OCI-LY1 (cell line): ENCODE data around the gene SPATS2L.

ENCODE experiments used
- H2AFZ ChIP-seq: fragments of 200-600 bp; sonication (generic), shearing (Covaris generic); 2 replicates; pipeline ENCODE4 v1.6.0; 2014; ENCODE audit warnings: antibody characterized with exemption, mild to moderate bottlenecking, low read length
- H3F3A ChIP-seq: fragments of 200-600 bp; sonication (generic), shearing (Covaris generic); 2 replicates; pipeline ENCODE4 v1.6.0; 2014; ENCODE audit warnings: mild to moderate bottlenecking, antibody characterized with exemption, low read length, moderate library complexity; ENCODE audit not compliant: insufficient read depth
- H3K27ac ChIP-seq: fragments of 200-600 bp; sonication (generic); 2 replicates; pipeline ENCODE4 v1.5.1; 2014; ENCODE audit warnings: low read length, mixed run types, mild to moderate bottlenecking, low read depth; ENCODE audit not compliant: poor library complexity, severe bottlenecking
- H3K27me3 ChIP-seq: fragments of 200-600 bp; sonication (generic); 2 replicates; pipeline ENCODE4 v1.6.0; 2014; ENCODE audit warnings: antibody characterized with exemption, mild to moderate bottlenecking, low read length, moderate library complexity; ENCODE audit not compliant: insufficient read depth
- H3K36me3 ChIP-seq: fragments of 200-600 bp; sonication (generic); 2 replicates; pipeline ENCODE4 v1.6.1; 2014; ENCODE audit warnings: mild to moderate bottlenecking, antibody characterized with exemption, low read length, moderate library complexity, mixed read lengths; ENCODE audit not compliant: insufficient read depth
- H3K4me1 ChIP-seq: fragments of 200-600 bp; sonication (generic); 2 replicates; pipeline ENCODE4 v1.5.1; 2014; ENCODE audit warnings: mild to moderate bottlenecking, low read length, moderate library complexity; ENCODE audit not compliant: insufficient read depth, severe bottlenecking
- H3K4me2 ChIP-seq: fragments of 200-600 bp; sonication (generic), shearing (Covaris generic); 2 replicates; pipeline ENCODE4 v1.6.1; 2014; ENCODE audit warnings: low read length
- H3K4me3 ChIP-seq: fragments of 200-600 bp; sonication (generic); 2 replicates; pipeline ENCODE4 v1.5.1; 2014; ENCODE audit warnings: low read length, low read depth, mild to moderate bottlenecking, mixed read lengths; ENCODE audit not compliant: poor library complexity, severe bottlenecking
- H3K79me2 ChIP-seq: fragments of 200-600 bp; shearing (Covaris generic); 2 replicates; pipeline ENCODE4 v1.6.1; 2016; ENCODE audit warnings: mixed run types, low read length, mixed read lengths; ENCODE audit not compliant: insufficient read depth
- H3K9ac ChIP-seq: fragments of 200-600 bp; sonication (generic), shearing (Covaris generic); 2 replicates; pipeline ENCODE4 v1.6.1; 2014; ENCODE audit warnings: mild to moderate bottlenecking, low read length, mixed read lengths
- H3K9me2 ChIP-seq: fragments of 200-600 bp; sonication (generic), shearing (Covaris generic); 2 replicates; pipeline ENCODE4 v1.6.1; 2014; ENCODE audit warnings: low read depth, mild to moderate bottlenecking, low read length, mixed read lengths
- H3K9me3 ChIP-seq: fragments of 200-600 bp; shearing (Covaris generic); 2 replicates; pipeline ENCODE4 v1.6.1; 2014; ENCODE audit warnings: low read length, mixed read lengths
- H4K20me1 ChIP-seq: fragments of 200-600 bp; sonication (generic), shearing (Covaris generic); 2 replicates; pipeline ENCODE4 v1.6.0; 2016; ENCODE audit warnings: mild to moderate bottlenecking, low read length; ENCODE audit not compliant: insufficient read depth
- CTCF ChIP-seq: fragments of 200-600 bp; sonication (generic), shearing (Covaris generic); IDR thresholded peaks from 2 replicates; pipeline ENCODE4 v1.5.1; 2017; ENCODE audit warnings: mild to moderate bottlenecking, antibody characterized with exemption, low read length, moderate library complexity, mixed read lengths
- EZH2 ChIP-seq: fragments of 200-600 bp; sonication (generic), shearing (Covaris generic); IDR thresholded peaks from 2 replicates; pipeline ENCODE4 v1.8.0; 2017; ENCODE audit warnings: borderline replicate concordance, mixed run types, mild to moderate bottlenecking, antibody characterized with exemption, low read length, moderate library complexity, mixed read lengths

SPATS2L gene

DNA sequence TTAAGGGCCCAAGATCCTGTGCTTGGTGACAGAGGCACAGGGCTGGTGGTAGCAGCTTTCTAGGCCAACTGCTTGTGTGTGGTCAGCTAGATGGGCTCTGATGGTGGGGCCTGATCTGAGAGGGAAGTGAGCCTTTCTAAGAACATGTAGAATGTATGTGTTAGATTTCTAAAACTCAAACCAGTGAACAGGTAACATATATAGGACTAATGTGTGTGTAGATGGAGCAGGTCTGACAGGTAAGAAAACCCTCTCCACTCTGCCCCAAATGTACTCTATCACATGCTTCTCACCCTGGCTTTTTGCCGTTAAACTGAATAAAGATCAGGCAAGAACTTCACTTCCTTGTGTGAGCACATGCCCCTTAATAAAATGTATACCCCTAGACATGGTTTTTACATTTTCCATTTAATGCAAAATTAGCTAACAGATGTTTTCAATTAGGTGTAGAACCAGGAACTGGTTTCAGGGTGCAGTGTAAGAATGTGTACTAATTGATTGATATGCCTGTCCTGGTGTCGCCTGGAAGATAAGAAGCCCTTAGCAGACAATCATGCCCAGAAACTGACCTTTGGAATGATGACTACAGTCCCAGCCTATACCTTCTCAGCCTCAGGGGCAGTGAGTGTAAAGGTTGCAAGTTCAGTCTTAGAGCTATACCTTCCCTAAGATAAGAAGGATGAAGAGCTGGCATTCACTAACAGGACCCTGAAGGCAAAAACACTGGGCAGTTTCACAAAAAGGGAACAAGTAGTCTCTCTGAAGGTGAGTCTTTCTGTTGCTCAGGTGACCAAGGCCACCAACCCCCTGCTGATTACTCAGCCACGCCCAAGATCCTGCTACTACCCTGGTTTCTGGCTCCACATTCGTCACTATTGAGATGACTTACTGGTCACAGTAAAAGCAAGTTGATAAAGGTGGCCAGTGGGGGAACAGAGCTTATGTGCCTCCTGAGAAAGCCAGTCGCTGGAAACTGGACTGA is 71.2 kb downstream of the SPATS2L start:
- H3K79me2 ChIP-seq, result no peaks in the 10 kb centered on the region
- no peak overlapping the region for H3K4me2 ChIP-seq
- no peak overlapping the region for H2AFZ ChIP-seq
- H4K20me1 ChIP-seq, result no peaks in the 10 kb centered on the region
- peaks cover 49% of the 10 kb centered on the region for H3K4me1 ChIP-seq
- H3K9me2 ChIP-seq, result no peaks in the 10 kb centered on the region
- no peaks in the 10 kb centered on the region for H3K27me3 ChIP-seq
- H3K36me3 ChIP-seq, result no peaks in the 10 kb centered on the region
- no peak overlapping the region for H3K27ac ChIP-seq
- TF ChIP-seq CTCF (no peak), EZH2 (no peak)
- no peak overlapping the region for H3K4me3 ChIP-seq
- no peaks in the 10 kb centered on the region for H3K9me3 ChIP-seq
- H3K9ac ChIP-seq, result no peak overlapping the region
- H3F3A ChIP-seq, result no peaks in the 10 kb centered on the region

- H3K36me3 ChIP-seq, result no peaks in the 10 kb centered on the region
- no peaks in the 10 kb centered on the region for H3F3A ChIP-seq
- no peaks in the 10 kb centered on the region for H3K9me2 ChIP-seq
- no peak overlapping the region for H2AFZ ChIP-seq
- H3K4me1 ChIP-seq, result peaks cover 51% of the 10 kb centered on the region
- H3K79me2 ChIP-seq, result no peaks in the 10 kb centered on the region
- H3K4me2 ChIP-seq, result no peak overlapping the region
- TF ChIP-seq EZH2, result no peak
- no peak for TF ChIP-seq CTCF
- H3K4me3 ChIP-seq, result no peak overlapping the region
- no peaks in the 10 kb centered on the region for H4K20me1 ChIP-seq
- H3K9ac ChIP-seq, result no peak overlapping the region
- H3K27ac ChIP-seq, result no peak overlapping the region
- H3K27me3 ChIP-seq, result no peaks in the 10 kb centered on the region
- H3K9me3 ChIP-seq, result no peaks in the 10 kb centered on the region
Measured at GRCh38 chr2:200378652-200379290, 72.3 kb downstream of the SPATS2L start.

GRCh38 chr2:200379481-200380090 is 73.1 kb downstream of the SPATS2L start:
- no peaks in the 10 kb centered on the region for H3K79me2 ChIP-seq
- H3K36me3 ChIP-seq, result no peaks in the 10 kb centered on the region
- H3K9me2 ChIP-seq, result no peaks in the 10 kb centered on the region
- no peak overlapping the region for H3K4me3 ChIP-seq
- H3F3A ChIP-seq, result no peaks in the 10 kb centered on the region
- H3K27ac ChIP-seq, result no peak overlapping the region
- TF ChIP-seq EZH2, result no peak
- TF ChIP-seq CTCF, result no peak
- no peak overlapping the region for H2AFZ ChIP-seq
- H4K20me1 ChIP-seq, result no peaks in the 10 kb centered on the region
- no peak overlapping the region for H3K4me2 ChIP-seq
- no peak overlapping the region for H3K9ac ChIP-seq
- no peaks in the 10 kb centered on the region for H3K9me3 ChIP-seq
- H3K27me3 ChIP-seq, result no peaks in the 10 kb centered on the region
- H3K4me1 ChIP-seq, result peaks cover 43% of the 10 kb centered on the region
